GM18520 (cell line): ENCODE results near the gene ATG2B.

Source experiments
- ATAC-seq: cut with Tn5 transposase; IDR thresholded peaks from one replicate; pipeline ENCODE4 v1.9.1; 2021; ENCODE audit not compliant: unreplicated experiment

The ATG2B gene

GRCh38 chr14:96274122-96274521 lies 89.0 kb downstream of the ATG2B start:
- ATAC-seq: no peak

- ATAC-seq: no peak
Observed at GRCh38 chr14:96273629-96274028, 89.5 kb downstream of the ATG2B start.

- ATAC-seq: no peak
Observed at GRCh38 chr14:96272777-96273473, 90.2 kb downstream of the ATG2B start.

GRCh38 chr14:96271421-96271762 lies 91.7 kb downstream of the ATG2B start:
- no peak for ATAC-seq

GRCh38 chr14:96270565-96271420 lies 92.3 kb downstream of the ATG2B start:
- no peak for ATAC-seq

- ATAC-seq: no peak
Observed at GRCh38 chr14:96269359-96269710, 93.8 kb downstream of the ATG2B start.

GRCh38 chr14:96268431-96269358 lies 94.4 kb downstream of the ATG2B start:
- ATAC-seq: no peak

GRCh38 chr14:96267916-96268315 lies 95.2 kb downstream of the ATG2B start:
- ATAC-seq: no peak

GRCh38 chr14:96267336-96267735 lies 95.8 kb downstream of the ATG2B start:
- ATAC-seq: no peak

- no peak for ATAC-seq
Observed at GRCh38 chr14:96265383-96266095, 97.6 kb downstream of the ATG2B start.

GRCh38 chr14:96264853-96265252 lies 98.3 kb downstream of the ATG2B start:
- no peak for ATAC-seq

- ATAC-seq: no peak
Observed at GRCh38 chr14:96264200-96264553, 99.0 kb downstream of the ATG2B start.

GRCh38 chr14:96263347-96264199 lies 99.6 kb downstream of the ATG2B start:
- ATAC-seq: no peak

GRCh38 chr14:96261772-96262655 lies 101.1 kb downstream of the ATG2B start:
- no peak for ATAC-seq

- no peak for ATAC-seq
Observed at GRCh38 chr14:96261053-96261452, 102.1 kb downstream of the ATG2B start.

- no peak for ATAC-seq
Observed at GRCh38 chr14:96260341-96260821, 102.8 kb downstream of the ATG2B start.

GRCh38 chr14:96257900-96258299 lies 105.2 kb downstream of the ATG2B start:
- no peak for ATAC-seq

GRCh38 chr14:96257056-96257455 lies 106.1 kb downstream of the ATG2B start:
- ATAC-seq: no peak

GRCh38 chr14:96256407-96256806 lies 106.7 kb downstream of the ATG2B start:
- no peak for ATAC-seq
